Uterus (tissue), 4 donors: ENCODE results near the gene CLCF1. TPM values are rescaled to one million over a fixed set of nuclear protein-coding genes. Genes with fewer than 3 reads are reported as not detected.
A peak's percentile ranks its signal among the peaks of the same experiment; 100 is the strongest.

Experiments used
- DNase-seq, 2 donors: peaks; one replicate each; pipeline ENCODE4 v3.0.0-alpha.2; 2019 to 2020
- H3K27ac ChIP-seq, 2 donors: fragments of 200-600 bp; sonication (generic); 1 replicate in 1 of 2; 2 replicates in 1 of 2; pipeline ENCODE4 v1.5.1; 2016 to 2018
- H3K27me3 ChIP-seq, 2 donors: fragments of 200-600 bp; sonication (generic); one replicate each; pipeline ENCODE4 v1.5.1; 2018 to 2019; ENCODE audit warnings: control low read depth in 1 of 2
- H3K36me3 ChIP-seq, 2 donors: fragments of 200-600 bp; sonication (generic); one replicate each; pipeline ENCODE4 v1.5.1; 2019; ENCODE audit warnings: control low read depth in 1 of 2
- H3K4me1 ChIP-seq, 2 donors: fragments of 200-600 bp; sonication (generic); one replicate each; pipeline ENCODE4 v1.5.1; 2018 to 2019; ENCODE audit warnings: control low read depth in 1 of 2
- H3K4me3 ChIP-seq, 2 donors: fragments of 200-600 bp; sonication (generic); 1 replicate in 1 of 2; 2 replicates in 1 of 2; pipeline ENCODE4 v1.5.1; 2018 to 2019; ENCODE audit warnings: mild to moderate bottlenecking in 1 of 2
- H3K9me3 ChIP-seq, 2 donors: fragments of 200-600 bp; sonication (generic); one replicate each; pipeline ENCODE4 v1.5.1; 2019; ENCODE audit warnings: control low read depth in 1 of 2
- POLR2A ChIP-seq, 2 donors: fragments of 450-650 bp; IDR thresholded peaks; one replicate each; pipeline ENCODE4 v1.6.1; 2016; ENCODE audit warnings: antibody characterized with exemption in 2 of 2, mild to moderate bottlenecking in 1 of 2, moderate library complexity in 1 of 2
- intact Hi-C: fragments of 100-400 bp; cut with DNase I; formaldehyde crosslinking; loops from one replicate; pipeline ENCODE4 v1.15.1; 2023; ENCODE audit warnings: low total_unique reads
- small RNA-seq: library from RNA; depleted of rRNA; stranded (forward); fragments of <200 nt; gene quantifications from one replicate; pipeline ENCODE3, GENCODE V24; 2016
- total RNA-seq, 4 donors: library from RNA; depleted of rRNA in 3 of 4; stranded (reverse); fragments of >200 nt in 3 of 4; gene quantifications; one replicate each; pipeline versions ENCODE4 v1.1.0 to v1.2.4, GENCODE V29; 2014 to 2023
- TF ChIP-seq, protein P1 (sequence below), 4 experiments: fragments of 200-600 bp in 2 of 4; fragments of 450-650 bp in 2 of 4; sonication (generic) in 2 of 4; IDR thresholded peaks; one replicate each; pipeline ENCODE4 v1.5.1; 2016 to 2019; ENCODE audit warnings: antibody characterized with exemption in 4 of 4, mild to moderate bottlenecking in 2 of 4, moderate library complexity in 1 of 4
- donor health status: DM: yes; HTN: yes; CAD: no.

Gene CLCF1
- total RNA-seq, 4 donors from 2014 or later, result 0.77 to 19.3 (median 7.4) TPM

DNA sequence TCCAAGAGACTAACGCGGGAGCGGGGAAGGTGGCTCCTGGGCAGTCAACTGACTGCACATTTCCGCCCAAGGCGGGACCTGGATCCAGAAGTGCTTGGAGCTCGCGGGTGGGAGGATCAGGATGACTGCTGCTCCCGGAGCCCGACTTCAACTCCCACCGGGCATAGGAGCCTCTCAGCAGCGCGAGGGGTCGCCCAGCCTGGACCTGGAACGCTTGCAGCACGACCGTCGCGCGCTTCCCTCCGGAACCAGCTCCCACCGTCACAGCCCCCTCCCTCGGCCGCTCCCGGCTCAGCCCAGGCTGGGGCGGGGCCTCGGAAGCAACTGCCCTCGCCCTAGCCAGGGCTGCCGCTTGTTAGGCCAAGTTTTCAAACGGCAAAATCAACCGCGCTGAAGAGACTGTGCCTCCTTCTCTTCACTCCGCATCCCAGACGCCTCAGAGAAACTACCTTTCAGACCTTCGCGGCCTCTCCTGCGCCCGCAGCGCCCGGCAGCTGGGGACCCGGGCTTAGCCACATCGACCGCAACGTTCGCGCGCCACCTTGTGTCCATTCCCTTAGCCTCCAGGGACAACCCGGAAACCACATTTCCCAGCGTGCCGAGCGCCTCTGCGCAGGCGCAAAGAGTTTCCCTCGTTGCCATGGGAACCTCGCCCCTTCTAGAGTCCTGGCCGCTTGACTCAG is 56.1 kb downstream of the CLCF1 start:
- intact Hi-C loops, result loop anchor here (5.0 kb wide), 1 partner anchor 50 kb away; the partner anchor contains the start of gene GRK2
- peak overlapping the region; percentile 91 to 99 for H3K27ac ChIP-seq
- H3K9me3 ChIP-seq, result no peaks in the 10 kb centered on the region
- peak; percentile 9 to 51 for TF ChIP-seq POLR2A (IDR thresholded peaks at IDR 0.05)
- TF ChIP-seq, protein P1, sequence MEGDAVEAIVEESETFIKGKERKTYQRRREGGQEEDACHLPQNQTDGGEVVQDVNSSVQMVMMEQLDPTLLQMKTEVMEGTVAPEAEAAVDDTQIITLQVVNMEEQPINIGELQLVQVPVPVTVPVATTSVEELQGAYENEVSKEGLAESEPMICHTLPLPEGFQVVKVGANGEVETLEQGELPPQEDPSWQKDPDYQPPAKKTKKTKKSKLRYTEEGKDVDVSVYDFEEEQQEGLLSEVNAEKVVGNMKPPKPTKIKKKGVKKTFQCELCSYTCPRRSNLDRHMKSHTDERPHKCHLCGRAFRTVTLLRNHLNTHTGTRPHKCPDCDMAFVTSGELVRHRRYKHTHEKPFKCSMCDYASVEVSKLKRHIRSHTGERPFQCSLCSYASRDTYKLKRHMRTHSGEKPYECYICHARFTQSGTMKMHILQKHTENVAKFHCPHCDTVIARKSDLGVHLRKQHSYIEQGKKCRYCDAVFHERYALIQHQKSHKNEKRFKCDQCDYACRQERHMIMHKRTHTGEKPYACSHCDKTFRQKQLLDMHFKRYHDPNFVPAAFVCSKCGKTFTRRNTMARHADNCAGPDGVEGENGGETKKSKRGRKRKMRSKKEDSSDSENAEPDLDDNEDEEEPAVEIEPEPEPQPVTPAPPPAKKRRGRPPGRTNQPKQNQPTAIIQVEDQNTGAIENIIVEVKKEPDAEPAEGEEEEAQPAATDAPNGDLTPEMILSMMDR (IDR thresholded peaks at IDR 0.05), result peak; percentile 98 to 100 (median 99)
- H3K36me3 ChIP-seq, result no peaks in the 10 kb centered on the region
- peak overlapping the region; percentile 57 to 89 for H3K4me3 ChIP-seq
- DNase-seq, result peak; percentile 96 to 97
- no peaks in the 10 kb centered on the region for H3K27me3 ChIP-seq
- H3K4me1 ChIP-seq, result peaks cover 0 to 6% of the 10 kb centered on the region in 2 donors

DNA sequence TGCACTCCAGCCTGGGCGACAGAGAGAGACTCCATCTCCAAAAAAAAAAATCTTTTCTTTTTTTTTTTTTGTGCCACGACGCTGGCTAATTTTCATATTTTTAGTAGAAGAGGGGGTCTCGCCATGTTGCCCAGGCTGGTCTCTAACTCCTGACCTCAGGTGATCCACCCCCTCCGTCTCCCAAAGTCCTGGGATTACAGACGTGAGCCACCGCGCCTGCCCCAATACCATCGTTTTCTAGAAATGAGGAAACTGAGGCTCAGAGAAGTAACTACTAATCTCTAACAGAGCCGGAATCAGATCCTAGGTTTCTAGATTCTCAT is 56.6 kb downstream of the CLCF1 start:
- H3K27me3 ChIP-seq, result no peaks in the 10 kb centered on the region
- no peaks in the 10 kb centered on the region for H3K36me3 ChIP-seq
- peaks cover 0 to 6% of the 10 kb centered on the region in 2 donors for H3K4me1 ChIP-seq
- intact Hi-C loops, result loop anchor here (5.0 kb wide), 1 partner anchor 50 kb away; the partner anchor contains the start of gene GRK2
- H3K4me3 ChIP-seq, result peak overlapping the region; percentile 57 to 89
- TF ChIP-seq, protein P1 (IDR thresholded peaks at IDR 0.05), result no peak
- no peak for TF ChIP-seq POLR2A (IDR thresholded peaks at IDR 0.05)
- H3K9me3 ChIP-seq, result no peaks in the 10 kb centered on the region
- H3K27ac ChIP-seq, result peak overlapping the region; percentile 91 to 99
- DNase-seq, result no peak

DNA sequence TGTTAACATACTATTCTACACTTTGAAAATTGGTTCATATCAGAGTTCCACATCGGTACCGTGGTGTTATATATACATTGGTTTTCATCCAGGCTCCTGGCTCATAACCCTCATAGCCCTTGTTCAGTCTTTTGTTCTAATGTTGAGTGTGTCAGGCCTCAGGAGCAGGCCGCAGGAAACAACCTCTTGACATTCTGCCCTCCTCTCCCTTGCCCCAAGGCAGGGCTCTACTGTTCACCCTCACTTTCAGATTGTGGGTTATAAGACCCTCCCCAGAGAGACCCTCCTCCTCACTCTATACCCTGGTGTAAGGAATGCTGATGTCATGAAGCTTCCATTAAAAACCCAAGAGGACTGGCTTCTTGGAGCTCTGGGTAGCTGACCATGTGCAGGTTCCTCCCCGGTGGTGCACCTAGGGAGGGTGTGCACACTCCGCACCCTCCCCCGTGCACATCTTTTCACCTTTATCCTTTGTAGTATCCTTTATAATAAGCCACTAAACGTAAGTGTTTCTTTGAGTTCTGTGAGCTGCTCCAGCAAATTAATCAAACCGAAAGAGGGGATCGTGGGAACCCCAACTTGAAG is 58.0 kb downstream of the CLCF1 start:
- no peaks in the 10 kb centered on the region for H3K9me3 ChIP-seq
- no peak for DNase-seq
- intact Hi-C loops, result loop anchor here (5.0 kb wide), 1 partner anchor 48 kb away; the partner anchor contains the start of gene GRK2
- no peak overlapping the region for H3K4me3 ChIP-seq
- H3K4me1 ChIP-seq, result peaks cover 0 to 6% of the 10 kb centered on the region in 2 donors
- H3K27me3 ChIP-seq, result no peaks in the 10 kb centered on the region
- H3K27ac ChIP-seq, result no peak overlapping the region
- TF ChIP-seq POLR2A (IDR thresholded peaks at IDR 0.05), result no peak
- TF ChIP-seq, protein P1 (IDR thresholded peaks at IDR 0.05), result no peak
- H3K36me3 ChIP-seq, result no peaks in the 10 kb centered on the region

DNA sequence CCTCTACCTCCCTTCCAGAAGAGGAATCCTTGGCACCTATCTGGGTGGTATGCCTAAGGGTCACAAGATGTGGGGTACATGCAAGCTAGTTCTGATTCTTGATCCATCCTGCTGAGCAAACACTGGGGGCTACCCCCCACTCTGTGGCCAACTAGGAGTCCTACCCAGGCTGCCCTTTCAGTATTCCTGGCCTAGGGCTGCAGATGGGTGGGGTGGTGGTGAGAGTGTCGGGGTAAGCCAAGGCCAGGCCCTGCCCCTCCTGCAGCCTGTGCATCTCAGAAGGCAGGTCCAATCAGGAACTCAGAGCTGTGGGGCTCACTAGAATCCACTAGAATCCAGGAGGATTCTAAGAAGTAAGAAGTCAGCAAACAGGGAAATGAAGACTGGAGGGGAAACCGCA is 59.2 kb downstream of the CLCF1 start:
- Histone ChIP-seq H3K27ac (no peak overlapping the region), H3K27me3 (no peaks in the 10 kb centered on the region), H3K4me1 (peaks cover 0 to 4% of the 10 kb centered on the region in 2 donors), H3K9me3 (no peaks in the 10 kb centered on the region), H3K4me3 (no peak overlapping the region), H3K36me3 (no peaks in the 10 kb centered on the region)
- intact Hi-C loops, result no loop called here
- no peak for DNase-seq
- TF ChIP-seq, protein P1 (IDR thresholded peaks at IDR 0.05), result no peak
- no peak for TF ChIP-seq POLR2A (IDR thresholded peaks at IDR 0.05)

Small RNA genes within 50 kb of the gene (small RNA-seq; reads per million reads assigned to genes)
- gene RN7SKP239 (not detected), gene RNU6-1238P (not detected)

Other genes starting within 250 kb of the CLCF1 start
- gene GRK2, start 107.1 kb downstream of the CLCF1 start, total RNA-seq, result 10 to 100 TPM; 25.0 to 93.8 (median 64.2) TPM
- 10 to 100 TPM in 3 of 4 donors, 1 to 10 TPM in 1; 7.4 to 63.7 (median 22.5) TPM for gene ANKRD13D, start 84.3 kb downstream of the CLCF1 start, total RNA-seq
- 10 to 100 TPM in 3 of 4 donors, 1 to 10 TPM in 1; 7.7 to 48.8 (median 19.1) TPM for gene SSH3, start 70.1 kb downstream of the CLCF1 start, total RNA-seq
- 10 to 100 TPM in 3 of 4 donors, 1 to 10 TPM in 1; 8.7 to 65.6 (median 31.3) TPM for gene POLD4, start 20.1 kb downstream of the CLCF1 start, total RNA-seq
- 10 to 100 TPM in 2 of 4 donors, 1 to 10 TPM in 2; 2.6 to 37.3 (median 11.6) TPM for gene RAD9A, start 18.4 kb upstream of the CLCF1 start, total RNA-seq
- 100 to 1,000 TPM in 1 of 4 donors, 10 to 100 TPM in 3; 15.9 to 180 (median 77.1) TPM for gene PPP1CA, start 28.3 kb upstream of the CLCF1 start, total RNA-seq
- gene TBC1D10C, start 30.5 kb upstream of the CLCF1 start, total RNA-seq, result 1 to 10 TPM in 2 of 4 donors, not detected in 2; 1.3 to 2.5 TPM
- 1 to 10 TPM in 1 of 4 donors, under 1 TPM in 1, not detected in 2; 0.76 to 3.3 TPM for gene CARNS1, start 42.1 kb upstream of the CLCF1 start, total RNA-seq
- 10 to 100 TPM; 25.6 to 45.0 (median 30.7) TPM for gene RPS6KB2, start 54.9 kb upstream of the CLCF1 start, total RNA-seq
- 1 to 10 TPM in 3 of 4 donors, under 1 TPM in 1; 0.29 to 5.0 (median 1.9) TPM for gene PTPRCAP, start 64.1 kb upstream of the CLCF1 start, total RNA-seq
- 10 to 100 TPM; 34.7 to 79.2 (median 69.0) TPM for gene CORO1B, start 69.9 kb upstream of the CLCF1 start, total RNA-seq
- gene GPR152, start 79.1 kb upstream of the CLCF1 start, total RNA-seq, result not detected
- 1 to 10 TPM in 1 of 4 donors, under 1 TPM in 1, not detected in 2; 0.67 to 1.9 TPM for gene CABP4, start 81.8 kb upstream of the CLCF1 start, total RNA-seq
- gene TMEM134, start 95.7 kb upstream of the CLCF1 start, total RNA-seq, result 10 to 100 TPM in 3 of 4 donors, 1 to 10 TPM in 1; 6.9 to 59.5 (median 36.0) TPM
- 100 to 1,000 TPM in 1 of 4 donors, 10 to 100 TPM in 3; 52.9 to 131 (median 85.5) TPM for gene AIP, start 109.4 kb upstream of the CLCF1 start, total RNA-seq
- 10 to 100 TPM in 3 of 4 donors, 1 to 10 TPM in 1; 7.9 to 89.7 (median 15.2) TPM for gene PITPNM1, start 131.8 kb upstream of the CLCF1 start, total RNA-seq
- gene CDK2AP2, start 134.6 kb upstream of the CLCF1 start, total RNA-seq, result 10 to 100 TPM in 1 of 4 donors, 1 to 10 TPM in 3; 2.1 to 28.7 (median 6.9) TPM
- not detected for gene CABP2, start 149.8 kb upstream of the CLCF1 start, total RNA-seq
- gene GSTP1, start 210.2 kb upstream of the CLCF1 start, total RNA-seq, result 100 to 1,000 TPM; 410 to 885 (median 651) TPM
- gene NDUFV1, start 233.3 kb upstream of the CLCF1 start, total RNA-seq, result 100 to 1,000 TPM in 3 of 4 donors, 10 to 100 TPM in 1; 75.6 to 207 (median 142) TPM